Small intestine (tissue), 16 donors: Measurements from ENCODE around the gene WDR49. TPM values are rescaled to one million over a fixed set of nuclear protein-coding genes. Genes with fewer than 3 reads are reported as not detected.

Experiments
- DNase-seq, 2 donors: peaks; one replicate each; pipeline versions ENCODE4 v3.0.0 to v3.0.0-alpha.2; 2013
- FAIRE-seq: peaks from 2 replicates; lab custom pipeline; 2012; peaks lifted over from hg19 to GRCh38; lab: Jason Lieb, UNC
- H3K27ac ChIP-seq, 3 donors: one replicate each; pipeline ENCODE4 v1.5.1; 2013; ENCODE audit warnings: low read length in 2 of 3, mild to moderate bottlenecking in 2 of 3, control low read depth in 1 of 3, inconsistent platforms in 1 of 3, low read depth in 1 of 3, moderate library complexity in 1 of 3
- H3K27me3 ChIP-seq, 3 donors: one replicate each; pipeline ENCODE4 v1.6.1; 2013; ENCODE audit warnings: low read length in 3 of 3, inconsistent platforms in 1 of 3; ENCODE audit not compliant: control insufficient read depth in 3 of 3, insufficient read depth in 3 of 3
- H3K36me3 ChIP-seq, 3 donors: one replicate each; pipeline ENCODE4 v1.6.1; 2013; ENCODE audit warnings: low read length in 3 of 3, inconsistent platforms in 1 of 3, low read depth in 1 of 3, mild to moderate bottlenecking in 1 of 3, moderate library complexity in 1 of 3; ENCODE audit not compliant: control insufficient read depth in 3 of 3, insufficient read depth in 2 of 3
- H3K4me1 ChIP-seq, 3 donors: one replicate each; pipeline ENCODE4 v1.6.1; 2013; ENCODE audit warnings: low read length in 2 of 3, inconsistent platforms in 1 of 3, low read depth in 1 of 3, mild to moderate bottlenecking in 1 of 3, moderate library complexity in 1 of 3; ENCODE audit not compliant: control insufficient read depth in 3 of 3, insufficient read depth in 2 of 3
- H3K4me3 ChIP-seq, 3 donors: one replicate each; pipeline ENCODE4 v1.5.1; 2013; ENCODE audit warnings: low read length in 3 of 3, control low read depth in 1 of 3, inconsistent platforms in 1 of 3, low read depth in 1 of 3, mild to moderate bottlenecking in 1 of 3, moderate library complexity in 1 of 3
- H3K9me3 ChIP-seq, 2 donors: one replicate each; pipeline ENCODE4 v1.6.1; 2013; ENCODE audit warnings: low read depth in 1 of 2, low read length in 1 of 2; ENCODE audit not compliant: control insufficient read depth in 2 of 2, insufficient read depth in 1 of 2
- WGBS, 3 donors: extraction: QIAGEN DNeasy Blood & Tissue Kit; methylation state at CpG; one replicate each; pipeline ENCODE4 v1.1.7; 2013; 5-methylcytosine and 5-hydroxymethylcytosine counted together
- long read RNA-seq, 10 donors: transcript quantifications; one replicate each; lab custom pipeline, GENCODE V29; 2026
- polyA plus RNA-seq, 4 donors: library from polyadenylated mRNA; stranded (reverse) in 3 of 4; unstranded in 1 of 4; fragments of 200-250 nt in 3 of 4; fragments of 120-200 nt in 1 of 4; gene quantifications; one replicate each; pipeline versions ENCODE4 v1.2.1 to v1.2.3, GENCODE V29; 2013
- donor health status: healthy with polysubstance abuse.
- donor health status: control.
- donor health status: control.
- donor health status: Bipolar disorder and iron deficiency.
- donor health status: healthy.

The WDR49 gene
- 1 to 10 TPM in 2 of 4 donors, under 1 TPM in 2; 0.03 to 5.6 (median 2.2) TPM for polyA plus RNA-seq
- long read RNA-seq, donor 1 = 0 reads
- long read RNA-seq, donor 2 = 0 reads
- long read RNA-seq, donor 3 = 0 reads
- long read RNA-seq, donor 4 = 0 reads
- long read RNA-seq, donor 5 = 0 reads
- long read RNA-seq, donor 6 = 0 reads
- long read RNA-seq, donor 7 = 0 reads
- long read RNA-seq, donor 8 = 0 reads
- long read RNA-seq, donor 9 = 0 reads
- long read RNA-seq, donor 10 = 0 reads

DNA sequence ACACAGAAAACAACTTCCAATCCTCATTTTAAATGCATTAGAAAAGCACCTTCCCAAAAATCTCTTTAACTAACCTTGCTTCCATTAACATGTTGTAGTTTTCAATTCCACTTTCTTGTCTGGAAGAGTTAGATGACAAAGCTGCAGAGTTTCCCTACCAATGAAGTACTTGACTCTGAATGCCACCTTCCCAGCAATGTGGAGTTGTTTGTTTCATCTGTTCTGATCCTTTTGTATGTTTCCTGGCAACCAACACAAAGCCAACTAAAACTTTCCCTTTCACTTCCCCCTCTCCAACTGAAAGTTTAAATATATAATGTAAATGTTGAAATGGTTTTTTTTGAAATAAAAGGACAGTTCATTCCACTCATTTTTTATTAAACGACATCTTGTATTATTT, at the start of gene WDR49:
WDR49 (minus strand) TSS at position 183 of the 400 bp plus-strand sequence. CDS start 517 bp downstream, outside the sequence.
- no peaks in the 10 kb centered on the region for H3K27me3 ChIP-seq
- FAIRE-seq = no peak
- 64 to 68% (median 66%) methylated on average over 1 of the region's 1 CpG for WGBS, 3 donors
- no peak within 1 kb of the TSS for H3K27ac ChIP-seq
- no peaks in the 10 kb centered on the region for H3K36me3 ChIP-seq
- peaks cover 0 to 7% (median 3%) of the 10 kb centered on the region in 3 donors for H3K4me1 ChIP-seq
- H3K9me3 ChIP-seq = peaks cover 0 to 4% of the 10 kb centered on the region in 2 donors
- no peak within 1 kb of the TSS for H3K4me3 ChIP-seq
- peak; percentile 4 to 63 for DNase-seq

DNA sequence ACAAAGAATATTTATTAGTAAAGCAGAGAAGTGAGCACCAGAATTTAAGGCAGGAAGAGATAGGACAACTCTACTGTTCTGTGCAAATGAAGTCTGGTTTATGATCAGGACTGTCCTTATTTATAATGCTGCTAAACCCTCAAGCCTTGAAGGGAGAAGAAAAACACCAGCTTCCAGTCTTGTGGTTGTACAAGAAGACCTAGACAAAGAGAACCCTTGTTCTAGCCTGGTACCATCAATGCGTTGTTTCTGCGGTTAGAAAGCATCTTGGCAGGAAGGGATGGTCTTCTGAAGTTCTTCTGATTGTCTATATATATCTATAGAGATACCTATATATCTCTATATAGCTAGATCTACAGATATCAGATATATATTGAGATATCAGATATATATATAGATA, 47.2 kb upstream of the WDR49 start:
- DNase-seq (no peak), FAIRE-seq (no peak)
- Histone ChIP-seq H3K4me1 (no peaks in the 10 kb centered on the region), H3K27me3 (no peaks in the 10 kb centered on the region), H3K36me3 (peaks cover 4 to 6% (median 6%) of the 10 kb centered on the region in 3 donors), H3K9me3 (no peaks in the 10 kb centered on the region), H3K4me3 (no peak overlapping the region), H3K27ac (no peak overlapping the region)
- 98% methylated on average over 2 of the region's 2 CpGs for WGBS, 3 donors

DNA sequence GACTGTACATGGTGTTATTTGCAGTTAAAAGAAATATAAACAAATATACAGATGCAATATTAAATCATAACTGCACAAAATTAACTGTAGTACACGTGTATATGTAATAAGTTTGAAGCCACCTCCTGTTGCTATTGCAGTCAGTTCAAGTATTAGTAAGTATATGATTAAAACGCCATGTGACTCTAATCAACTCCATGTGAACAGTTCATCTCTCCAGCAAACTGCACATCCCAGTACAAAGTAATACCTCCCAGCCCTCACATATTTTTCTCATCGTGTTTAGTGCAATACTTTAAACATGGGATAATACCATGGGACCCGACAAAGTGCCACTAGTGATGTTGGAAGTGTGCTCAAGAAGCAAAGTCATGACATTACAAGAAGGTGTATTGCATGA, 46.3 kb upstream of the WDR49 start:
- no peaks in the 10 kb centered on the region for H3K4me1 ChIP-seq
- H3K4me3 ChIP-seq = no peak overlapping the region
- WGBS, 3 donors = 93 to 95% (median 94%) methylated on average over 4 of the region's 4 CpGs
- H3K9me3 ChIP-seq = no peaks in the 10 kb centered on the region
- DNase-seq (no peak), FAIRE-seq (no peak)
- H3K36me3 ChIP-seq = peaks cover 4 to 6% (median 6%) of the 10 kb centered on the region in 3 donors
- no peak overlapping the region for H3K27ac ChIP-seq
- H3K27me3 ChIP-seq = no peaks in the 10 kb centered on the region

DNA sequence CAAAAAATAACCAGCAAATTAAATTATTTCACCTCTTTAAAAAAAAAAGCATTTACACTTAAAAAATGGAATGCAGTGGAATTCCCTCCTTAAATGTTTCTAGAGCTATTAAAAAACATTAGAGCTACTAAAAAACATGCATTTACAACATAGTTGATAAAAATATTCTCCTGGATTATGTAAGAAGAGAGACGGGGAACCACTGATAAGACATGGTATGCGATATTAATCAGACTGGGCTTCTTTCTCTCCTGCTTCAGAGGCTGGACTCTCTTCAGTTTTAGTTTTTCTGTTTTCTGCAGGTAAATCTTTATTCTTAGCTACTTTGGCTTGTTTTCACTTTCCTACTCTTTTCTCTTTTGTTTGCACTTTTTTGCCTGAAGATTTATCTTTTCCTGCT, 40.4 kb upstream of the WDR49 start:
- Histone ChIP-seq H3K4me3 (no peak overlapping the region), H3K4me1 (no peaks in the 10 kb centered on the region), H3K36me3 (peaks cover 0 to 13% (median 5%) of the 10 kb centered on the region in 3 donors), H3K9me3 (no peaks in the 10 kb centered on the region), H3K27me3 (no peaks in the 10 kb centered on the region), H3K27ac (no peak overlapping the region)
- FAIRE-seq = no peak
- WGBS, 3 donors = 87 to 93% (median 91%) methylated on average over 2 of the region's 2 CpGs
- no peak for DNase-seq

DNA sequence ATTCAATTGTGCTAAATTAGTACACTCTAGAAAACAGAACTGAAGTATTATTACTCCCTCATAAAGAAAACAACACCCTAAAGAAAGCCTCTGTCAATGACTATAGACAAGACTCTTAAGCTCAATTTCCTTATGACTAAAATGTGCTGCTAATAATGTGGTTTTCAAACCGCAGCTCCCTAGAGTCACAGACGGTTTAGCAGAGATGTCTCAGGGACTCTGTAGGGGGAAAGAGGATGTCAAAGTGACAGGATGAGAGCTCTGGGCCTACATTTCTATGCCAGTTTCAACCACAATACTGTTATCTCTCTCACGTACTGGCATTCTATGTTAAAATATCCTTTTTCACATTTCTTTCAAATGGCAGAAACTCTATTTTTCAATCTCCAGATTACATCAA, 37.6 kb upstream of the WDR49 start:
- DNase-seq = peak in 1 of 2 donors; percentile 17
- WGBS, 3 donors = 60 to 64% (median 61%) methylated on average over 3 of the region's 3 CpGs
- H3K4me1 ChIP-seq = no peaks in the 10 kb centered on the region
- peaks cover 0 to 10% (median 5%) of the 10 kb centered on the region in 3 donors for H3K36me3 ChIP-seq
- FAIRE-seq = no peak
- H3K27ac ChIP-seq = no peak overlapping the region
- no peaks in the 10 kb centered on the region for H3K27me3 ChIP-seq
- H3K4me3 ChIP-seq = no peak overlapping the region
- H3K9me3 ChIP-seq = no peaks in the 10 kb centered on the region

DNA sequence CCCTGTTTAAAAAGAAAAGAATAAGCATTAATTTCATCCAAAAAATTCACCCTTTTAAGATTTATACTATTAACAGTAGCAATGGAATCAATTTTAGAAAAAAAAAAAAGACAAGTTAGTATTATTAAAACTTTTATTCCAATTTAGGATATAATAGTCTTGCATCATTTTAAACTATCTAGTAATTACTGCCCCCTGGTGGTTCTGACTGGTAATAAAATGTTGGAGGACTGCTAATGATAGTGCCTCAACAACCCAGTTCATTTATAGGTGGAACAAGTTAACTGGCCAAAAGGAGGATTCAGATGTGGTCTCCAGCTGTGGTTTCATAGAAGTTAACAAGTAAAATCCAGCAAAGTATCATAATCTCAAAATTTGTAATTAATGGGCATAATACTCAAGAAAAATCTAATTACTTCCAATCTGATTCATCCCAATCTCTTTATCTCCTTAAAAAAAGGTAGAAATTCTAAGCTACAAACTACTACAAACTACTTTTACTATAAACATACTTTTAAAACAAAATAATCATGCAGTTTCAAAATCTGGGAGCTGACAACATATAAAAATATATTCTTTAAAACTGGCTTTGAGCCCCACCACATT, 30.7 kb upstream of the WDR49 start:
- H3K27me3 ChIP-seq = no peaks in the 10 kb centered on the region
- peak; percentile 72 to 79 for DNase-seq
- H3K4me1 ChIP-seq = no peaks in the 10 kb centered on the region
- H3K4me3 ChIP-seq = no peak overlapping the region
- peaks cover 0 to 7% (median 4%) of the 10 kb centered on the region in 3 donors for H3K36me3 ChIP-seq
- H3K27ac ChIP-seq = no peak overlapping the region
- H3K9me3 ChIP-seq = no peaks in the 10 kb centered on the region
- FAIRE-seq = peak; percentile 30

DNA sequence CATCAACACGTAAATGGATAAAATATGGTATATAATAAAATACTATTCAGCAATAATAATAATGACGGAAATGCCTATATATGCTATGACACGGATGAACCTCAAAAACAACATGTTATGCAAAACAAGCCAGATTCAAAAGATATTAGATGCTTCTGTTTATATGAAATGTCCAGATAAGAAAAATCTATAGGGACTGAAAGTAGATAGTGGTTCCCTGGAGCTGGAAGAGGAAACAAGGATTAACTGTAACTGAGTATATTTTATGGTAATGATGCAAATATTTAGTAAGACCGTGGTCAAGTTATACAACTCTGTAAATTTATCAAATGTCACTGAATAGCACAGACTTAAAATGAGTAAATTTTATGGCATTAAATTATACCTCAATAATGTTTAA, 25.8 kb upstream of the WDR49 start:
- Histone ChIP-seq H3K9me3 (peaks cover 1 to 9% of the 10 kb centered on the region in 2 donors), H3K36me3 (peaks cover 3 to 17% (median 4%) of the 10 kb centered on the region in 3 donors), H3K4me3 (no peak overlapping the region), H3K4me1 (no peaks in the 10 kb centered on the region), H3K27ac (no peak overlapping the region), H3K27me3 (no peaks in the 10 kb centered on the region)
- no peak for FAIRE-seq
- 88 to 91% (median 90%) methylated on average over 4 of the region's 4 CpGs for WGBS, 3 donors
- DNase-seq = no peak

DNA sequence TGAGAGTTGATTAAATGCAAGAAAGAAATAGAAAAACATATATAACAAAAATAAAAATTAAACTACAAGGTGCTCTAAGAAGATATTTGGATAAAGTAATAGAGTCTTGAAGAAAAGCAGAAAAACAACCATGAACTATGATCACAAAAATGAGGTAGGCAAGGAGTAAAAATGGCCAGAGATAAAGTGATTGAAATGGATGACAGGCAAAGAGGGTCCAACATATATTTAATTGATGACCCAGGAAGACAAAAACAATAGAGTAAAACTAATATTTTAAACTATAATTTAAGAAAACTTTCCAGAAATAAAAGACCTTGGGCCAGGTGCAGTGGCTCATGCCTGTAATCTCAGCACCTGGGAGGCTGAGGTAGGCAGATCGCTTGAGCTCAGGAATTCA, 22.1 kb upstream of the WDR49 start:
- peaks cover 1 to 12% of the 10 kb centered on the region in 2 donors for H3K9me3 ChIP-seq
- no peak overlapping the region for H3K4me3 ChIP-seq
- DNase-seq = no peak
- no peaks in the 10 kb centered on the region for H3K27me3 ChIP-seq
- 95 to 100% (median 100%) methylated on average over 1 of the region's 1 CpG for WGBS, 3 donors
- no peak for FAIRE-seq
- H3K36me3 ChIP-seq = peaks cover 4 to 16% (median 5%) of the 10 kb centered on the region in 3 donors
- peaks cover 0 to 2% (median 0%) of the 10 kb centered on the region in 3 donors for H3K4me1 ChIP-seq
- H3K27ac ChIP-seq = no peak overlapping the region
